IPS-18c (cell line): ENCODE data around the gene TREX2.
"Not testable (repeated sequence)": the region's sequence is repeated elsewhere in the genome, so short reads cannot be mapped to it uniquely, and the experiment has no call there.

Experiments used
- H3K4me3 ChIP-seq: 2 replicates; pipeline ENCODE4 v1.7.0; 2013; ENCODE audit warnings: low read depth, mild to moderate bottlenecking, low read length, moderate library complexity; ENCODE audit not compliant: insufficient read depth
- H3K9me3 ChIP-seq: one replicate; pipeline ENCODE4 v1.6.1; 2013; ENCODE audit warnings: mild to moderate bottlenecking, low read length, moderate library complexity; ENCODE audit not compliant: control insufficient read depth, insufficient read depth

TREX2 gene

GRCh38 chrX:153407736-153408135 lies 38.1 kb downstream of the TREX2 start:
- Histone ChIP-seq H3K9me3 (peaks cover 8% of the 10 kb centered on the region), H3K4me3 (no peak overlapping the region)

GRCh38 chrX:153406903-153407302 lies 39.0 kb downstream of the TREX2 start:
- Histone ChIP-seq H3K4me3 (no peak overlapping the region), H3K9me3 (peaks cover 8% of the 10 kb centered on the region)

GRCh38 chrX:153406011-153406410 lies 39.8 kb downstream of the TREX2 start:
- no peak overlapping the region for H3K4me3 ChIP-seq
- H3K9me3 ChIP-seq, result peaks cover 2% of the 10 kb centered on the region

- Histone ChIP-seq H3K4me3 (no peak overlapping the region), H3K9me3 (peaks cover 2% of the 10 kb centered on the region)
Observed at GRCh38 chrX:153405426-153405825, 40.4 kb downstream of the TREX2 start.

- not testable (repeated sequence) for H3K9me3 ChIP-seq, H3K4me3 ChIP-seq
Observed at GRCh38 chrX:153404333-153404732, 41.5 kb downstream of the TREX2 start.

- H3K4me3 ChIP-seq, result no peak within 1 kb of the TSS
- H3K9me3 ChIP-seq, result peaks cover 2% of the 10 kb centered on the region
Observed at GRCh38 chrX:153401133-153401764, 44.6 kb downstream of the TREX2 start, which contains the start of gene PNMA6E. Gene PNMA6E, minus strand, starts transcription at chrX:153401350. Its CDS starts 2,501 bp downstream, at chrX:153398849.

- Histone ChIP-seq H3K9me3 (peaks cover 7% of the 10 kb centered on the region), H3K4me3 (no peak overlapping the region)
Observed at GRCh38 chrX:153400146-153401132, 45.4 kb downstream of the TREX2 start.

GRCh38 chrX:153398275-153398960 lies 47.4 kb downstream of the TREX2 start:
- Histone ChIP-seq H3K9me3 (peaks cover 9% of the 10 kb centered on the region), H3K4me3 (no peak overlapping the region)

GRCh38 chrX:153397256-153397960 lies 48.4 kb downstream of the TREX2 start:
- Histone ChIP-seq H3K4me3 (no peak overlapping the region), H3K9me3 (peaks cover 9% of the 10 kb centered on the region)

- H3K9me3 ChIP-seq, result peaks cover 14% of the 10 kb centered on the region
Observed at GRCh38 chrX:153396320-153397195, 49.3 kb downstream of the TREX2 start.

GRCh38 chrX:153395613-153396319 lies 50.1 kb downstream of the TREX2 start:
- H3K9me3 ChIP-seq, result peaks cover 19% of the 10 kb centered on the region

More at GRCh38 chrX:153396320-153397195, 49.3 kb downstream of the TREX2 start:
- no peak overlapping the region for H3K4me3 ChIP-seq

GRCh38 chrX:153394612-153395011 lies 51.2 kb downstream of the TREX2 start:
- no peak overlapping the region for H3K4me3 ChIP-seq

More at GRCh38 chrX:153395613-153396319, 50.1 kb downstream of the TREX2 start:
- H3K4me3 ChIP-seq, result no peak overlapping the region

More at GRCh38 chrX:153394612-153395011, 51.2 kb downstream of the TREX2 start:
- peaks cover 22% of the 10 kb centered on the region for H3K9me3 ChIP-seq
